Common myeloid progenitor, CD34-positive (primary cell): ENCODE results near the gene DIP2C.
"Not testable (repeated sequence)": the region's sequence is repeated elsewhere in the genome, so short reads cannot be mapped to it uniquely, and the experiment has no call there.

Experiments
- CTCF ChIA-PET: fragments of 350-600 bp; sonication (Branson Sonifier 250); formaldehyde crosslinking; loops from one replicate; lab custom pipeline; 2021; ENCODE audit warnings: antibody characterized with exemption; lab: Charles Lee
- POLR2A ChIA-PET: fragments of 350-600 bp; sonication (Branson Sonifier 250); formaldehyde crosslinking; loops from one replicate; lab custom pipeline; 2021; ENCODE audit warnings: antibody characterized with exemption; lab: Charles Lee
- DNase-seq, 3 donors: peaks; one replicate each; pipeline versions ENCODE4 v3.0.0 to v3.0.0-alpha.2; 2013
- H3K27ac ChIP-seq, 2 experiments: 1 replicate in 1 of 2; 2 replicates in 1 of 2; pipeline ENCODE4 v1.7.0; 2013; ENCODE audit warnings: inconsistent platforms in 2 of 2, low read length in 2 of 2, mild to moderate bottlenecking in 2 of 2, low read depth in 1 of 2, moderate library complexity in 1 of 2; ENCODE audit not compliant: severe bottlenecking in 2 of 2, insufficient read depth in 1 of 2, poor library complexity in 1 of 2
- H3K27me3 ChIP-seq, 5 experiments: replicated peaks in 2 of 5; 1 replicate in 3 of 5; 2 replicates in 2 of 5; pipeline versions ENCODE4 v1.6.1 to v1.7.0; 2013; ENCODE audit warnings: low read length in 4 of 5, mild to moderate bottlenecking in 2 of 5, moderate library complexity in 2 of 5, inconsistent platforms in 1 of 5; ENCODE audit not compliant: insufficient read depth in 5 of 5, control insufficient read depth in 4 of 5
- H3K36me3 ChIP-seq, 4 experiments: 1 replicate in 2 of 4; 2 replicates in 2 of 4; pipeline versions ENCODE4 v1.6.1 to v1.7.0; 2013; ENCODE audit warnings: low read length in 3 of 4, control low read depth in 1 of 4, mild to moderate bottlenecking in 1 of 4; ENCODE audit not compliant: control insufficient read depth in 4 of 4, insufficient read depth in 4 of 4
- H3K4me1 ChIP-seq, 4 experiments: 1 replicate in 3 of 4; 2 replicates in 1 of 4; pipeline versions ENCODE4 v1.6.1 to v1.7.1; 2013; ENCODE audit warnings: low read length in 3 of 4, mild to moderate bottlenecking in 3 of 4, control low read depth in 1 of 4, inconsistent platforms in 1 of 4, moderate library complexity in 1 of 4; ENCODE audit not compliant: control insufficient read depth in 4 of 4, insufficient read depth in 4 of 4; ENCODE audit errors: control extremely low read depth in 1 of 4
- H3K4me3 ChIP-seq, 7 experiments: 1 replicate in 4 of 7; 2 replicates in 3 of 7; pipeline versions ENCODE4 v1.5.1 to v1.7.0; 2013; ENCODE audit warnings: mild to moderate bottlenecking in 7 of 7, low read length in 6 of 7, moderate library complexity in 6 of 7, inconsistent platforms in 2 of 7, low read depth in 2 of 7, control low read depth in 1 of 7; ENCODE audit not compliant: insufficient read depth in 4 of 7, control insufficient read depth in 1 of 7; ENCODE audit errors: extremely low read depth in 1 of 7
- H3K9me3 ChIP-seq, 5 experiments: 1 replicate in 4 of 5; 2 replicates in 1 of 5; pipeline versions ENCODE4 v1.6.1 to v1.7.1; 2013; ENCODE audit warnings: low read length in 4 of 5, mild to moderate bottlenecking in 2 of 5, inconsistent platforms in 1 of 5, low read depth in 1 of 5, moderate library complexity in 1 of 5; ENCODE audit not compliant: control insufficient read depth in 4 of 5, insufficient read depth in 2 of 5; ENCODE audit errors: control extremely low read depth in 1 of 5
- WGBS: methylation state at CpG from one replicate; pipeline ENCODE4 v1.1.5; 2013; ENCODE audit not compliant: insufficient coverage; 5-methylcytosine and 5-hydroxymethylcytosine counted together

DIP2C gene

DNA sequence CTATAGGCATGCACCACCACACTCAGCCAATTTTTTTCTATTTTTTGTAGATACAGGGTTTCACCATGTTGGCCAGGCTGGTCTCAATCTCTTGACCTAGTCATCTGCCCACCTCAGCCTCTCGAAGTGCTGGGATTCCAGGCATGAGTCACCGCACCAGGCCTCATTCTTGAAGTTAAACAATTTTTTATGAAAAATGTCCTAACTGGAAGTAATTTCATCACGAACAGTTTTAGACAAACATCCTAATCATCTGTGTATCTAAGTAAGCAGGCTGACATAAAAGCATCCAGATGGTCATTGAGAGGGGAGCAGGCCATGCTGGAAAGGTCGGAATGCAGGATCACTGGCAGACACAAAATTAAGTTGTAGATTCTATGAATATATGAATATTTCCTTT lies 285.1 kb downstream of the DIP2C start:
- POLR2A ChIA-PET, result no interaction called here
- CTCF ChIA-PET, result no interaction called here
- no peaks in the 10 kb centered on the region for H3K9me3 ChIP-seq
- 100% methylated on average over 1 of the region's 4 CpGs for WGBS
- H3K4me1 ChIP-seq, result no peaks in the 10 kb centered on the region
- no peak for DNase-seq
- H3K27me3 ChIP-seq, result peaks cover 0 to 9% (median 1%) of the 10 kb centered on the region in 5 experiments
- no peak overlapping the region for H3K4me3 ChIP-seq
- no peak overlapping the region for H3K27ac ChIP-seq
- no peaks in the 10 kb centered on the region for H3K36me3 ChIP-seq

GRCh38 chr10:398954-399353 lies 290.5 kb downstream of the DIP2C start:
- no peaks in the 10 kb centered on the region for H3K9me3 ChIP-seq
- no peak overlapping the region for H3K27ac ChIP-seq
- CTCF ChIA-PET, result no interaction called here
- 92% methylated on average over 21 of the region's 22 CpGs for WGBS
- H3K36me3 ChIP-seq, result no peaks in the 10 kb centered on the region
- POLR2A ChIA-PET, result no interaction called here
- peaks cover 0 to 2% (median 0%) of the 10 kb centered on the region in 5 experiments for H3K27me3 ChIP-seq
- no peak for DNase-seq
- no peaks in the 10 kb centered on the region for H3K4me1 ChIP-seq
- no peak overlapping the region for H3K4me3 ChIP-seq

GRCh38 chr10:397321-398068 lies 292.0 kb downstream of the DIP2C start:
- Histone ChIP-seq H3K4me1 (no peaks in the 10 kb centered on the region), H3K36me3 (no peaks in the 10 kb centered on the region), H3K27ac (no peak overlapping the region), H3K9me3 (no peaks in the 10 kb centered on the region), H3K27me3 (peaks cover 0 to 2% (median 0%) of the 10 kb centered on the region in 5 experiments), H3K4me3 (no peak overlapping the region)
- ChIA-PET POLR2A (no interaction called here), CTCF (interaction anchor here (0.9 kb wide), 1 partner anchor 15 kb away, joined by 3 read pairs; no protein-coding TSS in a partner anchor)
- DNase-seq, result no peak
- WGBS, result 99% methylated on average over 8 of the region's 18 CpGs

- no peak overlapping the region for H3K4me3 ChIP-seq
- H3K4me1 ChIP-seq, result no peaks in the 10 kb centered on the region
- H3K9me3 ChIP-seq, result no peaks in the 10 kb centered on the region
- ChIA-PET POLR2A (no interaction called here), CTCF (interaction anchor here (0.9 kb wide), 1 partner anchor 16 kb away, joined by 3 read pairs; no protein-coding TSS in a partner anchor)
- DNase-seq, result no peak
- no peaks in the 10 kb centered on the region for H3K36me3 ChIP-seq
- H3K27ac ChIP-seq, result no peak overlapping the region
- 67% methylated on average over 3 of the region's 8 CpGs for WGBS
- H3K27me3 ChIP-seq, result peaks cover 0 to 2% (median 0%) of the 10 kb centered on the region in 5 experiments
Observed at GRCh38 chr10:396535-397220, 292.8 kb downstream of the DIP2C start.

GRCh38 chr10:396107-396506 lies 293.4 kb downstream of the DIP2C start:
- Histone ChIP-seq H3K27me3 (peaks cover 0 to 2% (median 0%) of the 10 kb centered on the region in 5 experiments), H3K4me3 (no peak overlapping the region), H3K36me3 (no peaks in the 10 kb centered on the region), H3K4me1 (no peaks in the 10 kb centered on the region), H3K27ac (no peak overlapping the region), H3K9me3 (no peaks in the 10 kb centered on the region)
- DNase-seq, result no peak
- WGBS, result 94% methylated on average over 3 of the region's 5 CpGs
- CTCF ChIA-PET, result no interaction called here
- POLR2A ChIA-PET, result no interaction called here

GRCh38 chr10:395665-396064 lies 293.8 kb downstream of the DIP2C start:
- no peaks in the 10 kb centered on the region for H3K36me3 ChIP-seq
- ChIA-PET POLR2A (no interaction called here), CTCF (no interaction called here)
- H3K4me3 ChIP-seq, result no peak overlapping the region
- H3K4me1 ChIP-seq, result no peaks in the 10 kb centered on the region
- H3K27ac ChIP-seq, result no peak overlapping the region
- no peaks in the 10 kb centered on the region for H3K9me3 ChIP-seq
- H3K27me3 ChIP-seq, result peaks cover 0 to 2% (median 0%) of the 10 kb centered on the region in 5 experiments
- DNase-seq, result no peak
- WGBS, result 97% methylated on average over 6 of the region's 7 CpGs

DNA sequence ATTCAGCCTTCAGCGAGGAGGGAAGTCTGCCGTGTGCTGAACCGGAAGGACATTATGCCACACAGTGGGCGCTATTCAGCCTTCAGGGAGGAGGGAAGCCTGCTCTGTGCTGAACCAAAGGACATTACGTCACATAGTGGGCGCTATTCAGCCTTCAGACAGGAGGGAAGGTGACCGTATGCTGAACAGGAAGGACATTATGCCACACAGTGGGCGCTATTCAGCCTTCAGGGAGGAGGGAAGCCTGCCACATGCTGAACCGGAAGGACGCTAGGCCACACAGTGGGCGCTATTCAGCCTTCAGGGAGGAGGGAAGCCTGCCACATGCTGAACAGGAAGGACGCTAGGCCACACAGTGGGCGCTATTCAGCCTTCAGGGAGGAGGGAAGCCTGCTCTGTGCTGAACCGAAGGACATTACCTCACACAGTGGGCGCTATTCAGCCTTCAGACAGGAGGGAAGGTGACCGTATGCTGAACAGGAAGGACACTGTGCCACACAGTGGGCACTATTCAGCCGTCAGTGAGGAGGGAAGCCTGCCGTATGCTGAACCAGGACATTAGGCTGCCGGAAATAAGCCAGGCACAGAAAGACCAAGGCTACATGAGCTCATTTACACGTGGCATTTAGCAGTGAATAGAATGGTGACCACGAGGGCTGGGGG lies 294.9 kb downstream of the DIP2C start:
- H3K4me1 ChIP-seq, CTCF ChIA-PET, H3K9me3 ChIP-seq, H3K27me3 ChIP-seq, H3K27ac ChIP-seq, H3K4me3 ChIP-seq, POLR2A ChIA-PET, H3K36me3 ChIP-seq: not testable (repeated sequence)
- WGBS, result 63% methylated on average over 20 of the region's 21 CpGs
- DNase-seq, result peak in 2 of 3 donors; percentile 50 to 57
